Stimulated activated effector memory CD8-positive, alpha-beta T cell treated with anti-CD3 and anti-CD28 coated beads, Interleukin-12 subunit alpha, Interleukin-12 subunit beta, amount 100 ng/mL, for 72 hours (primary cell): ENCODE measurements around the gene SPATA2L.
A peak's percentile ranks its signal among the peaks of the same experiment; 100 is the strongest.

Experiments
- ATAC-seq: fragments of 150-1000 bp; cut with Tn5 transposase; 2 replicates; pipeline ENCODE4 v1.10.0; 2021
- DNase-seq, 2 donors: peaks; one replicate each; pipeline ENCODE4 v3.0.0; 2021 to 2022; ENCODE audit warnings: low spot score in 2 of 2
- H3K27ac Mint-ChIP-seq: one replicate; pipeline ENCODE4 v1.8.0; 2022; ENCODE audit warnings: mild to moderate bottlenecking, mixed read lengths
- H3K36me3 Mint-ChIP-seq: one replicate; pipeline ENCODE4 v1.8.0; 2022; ENCODE audit warnings: mild to moderate bottlenecking, mixed read lengths
- H3K4me1 Mint-ChIP-seq: one replicate; pipeline ENCODE4 v1.8.0; 2022; ENCODE audit warnings: mixed read lengths
- H3K4me3 Mint-ChIP-seq: one replicate; pipeline ENCODE4 v1.8.0; 2022; ENCODE audit warnings: mild to moderate bottlenecking, mixed read lengths
- H3K9me3 Mint-ChIP-seq: one replicate; pipeline ENCODE4 v1.8.0; 2022; ENCODE audit warnings: mixed read lengths

SPATA2L gene, protein sequence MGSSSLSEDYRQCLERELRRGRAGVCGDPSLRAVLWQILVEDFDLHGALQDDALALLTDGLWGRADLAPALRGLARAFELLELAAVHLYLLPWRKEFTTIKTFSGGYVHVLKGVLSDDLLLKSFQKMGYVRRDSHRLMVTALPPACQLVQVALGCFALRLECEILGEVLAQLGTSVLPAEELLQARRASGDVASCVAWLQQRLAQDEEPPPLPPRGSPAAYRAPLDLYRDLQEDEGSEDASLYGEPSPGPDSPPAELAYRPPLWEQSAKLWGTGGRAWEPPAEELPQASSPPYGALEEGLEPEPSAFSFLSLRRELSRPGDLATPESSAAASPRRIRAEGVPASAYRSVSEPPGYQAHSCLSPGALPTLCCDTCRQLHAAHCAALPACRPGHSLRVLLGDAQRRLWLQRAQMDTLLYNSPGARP

DNA sequence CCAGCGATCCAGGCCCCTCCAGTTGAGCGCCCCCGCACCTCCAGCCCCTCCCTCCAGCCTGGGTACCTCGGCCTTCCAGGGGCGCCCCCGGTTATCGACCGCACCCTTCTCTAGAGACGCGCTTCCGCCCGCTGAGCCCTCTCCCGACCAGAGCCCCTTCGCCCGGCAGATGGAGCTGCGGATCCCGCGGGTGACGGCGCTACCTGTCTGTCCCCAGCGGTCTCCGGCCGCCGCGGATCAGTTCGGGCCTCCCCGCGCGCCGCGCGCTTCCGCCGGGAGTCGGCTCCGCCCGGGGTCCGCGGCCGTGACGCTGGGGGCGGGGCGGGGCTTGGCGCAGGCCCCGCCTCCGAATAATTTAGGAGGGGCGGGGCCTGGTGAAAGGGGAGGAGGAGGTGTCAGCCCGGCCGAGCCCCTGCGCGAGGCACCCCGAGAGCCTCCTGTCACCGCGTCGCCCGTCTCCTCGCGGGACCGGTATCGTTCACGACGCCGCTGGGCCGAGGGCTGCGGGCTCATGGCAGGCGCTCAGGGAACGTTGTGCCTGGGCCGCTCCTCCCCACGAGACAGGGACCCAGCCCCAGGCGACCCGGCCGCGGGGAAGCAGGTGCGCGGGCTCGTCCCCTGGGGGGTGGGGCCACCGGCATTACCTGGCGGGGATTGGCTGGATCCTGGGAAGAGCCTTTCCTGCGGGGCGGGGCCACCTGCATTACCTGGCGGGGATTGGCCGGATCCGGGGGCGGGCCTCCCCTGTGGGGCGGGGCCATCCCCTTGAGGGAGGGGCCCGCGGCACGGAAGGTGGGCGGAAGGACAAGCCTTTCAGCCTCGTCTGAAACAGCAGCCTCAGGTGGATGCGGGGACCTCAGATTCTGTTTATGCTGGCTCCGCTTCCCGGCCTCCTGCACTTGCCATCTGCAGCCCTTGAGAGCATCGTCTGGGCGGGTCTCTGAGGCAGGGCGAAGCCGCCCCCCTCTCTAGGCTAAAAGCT lies at the start of gene SPATA2L:
Gene SPATA2L (minus strand): TSS at position 281 of the 982 bp plus-strand sequence. CDS start 473 bp downstream, outside the sequence.
- Mint-ChIP-seq H3K4me1 (peaks cover 22% of the 10 kb centered on the region), H3K36me3 (peaks cover 16% of the 10 kb centered on the region), H3K4me3 (peak within 1 kb of the TSS; percentile 64), H3K27ac (peak within 1 kb of the TSS; percentile 54), H3K9me3 (no peaks in the 10 kb centered on the region)
- DNase-seq (peak; percentile 94 to 99), ATAC-seq (peak; percentile 79)

DNA sequence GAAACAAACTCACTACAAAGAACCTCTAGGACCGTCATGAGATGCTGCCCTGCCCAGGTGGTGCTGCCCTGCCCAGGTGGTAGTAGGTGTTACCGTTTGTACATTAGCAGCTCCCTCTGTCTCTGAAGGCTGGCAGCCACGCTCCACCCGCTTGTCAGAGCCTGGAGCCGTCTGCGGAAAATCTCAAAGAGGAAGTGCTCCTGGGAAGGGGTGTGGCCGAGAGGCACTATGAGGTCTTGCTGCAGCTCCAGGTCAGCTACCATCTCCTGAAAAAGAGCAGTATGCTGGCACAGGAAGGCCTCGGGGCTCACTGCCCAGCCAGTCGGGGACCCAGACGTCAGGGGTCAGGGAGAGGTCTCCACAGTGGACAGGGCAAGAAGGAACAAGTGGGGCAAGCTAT lies 48.1 kb upstream of the SPATA2L start:
- H3K27ac Mint-ChIP-seq: no peak overlapping the region

DNA sequence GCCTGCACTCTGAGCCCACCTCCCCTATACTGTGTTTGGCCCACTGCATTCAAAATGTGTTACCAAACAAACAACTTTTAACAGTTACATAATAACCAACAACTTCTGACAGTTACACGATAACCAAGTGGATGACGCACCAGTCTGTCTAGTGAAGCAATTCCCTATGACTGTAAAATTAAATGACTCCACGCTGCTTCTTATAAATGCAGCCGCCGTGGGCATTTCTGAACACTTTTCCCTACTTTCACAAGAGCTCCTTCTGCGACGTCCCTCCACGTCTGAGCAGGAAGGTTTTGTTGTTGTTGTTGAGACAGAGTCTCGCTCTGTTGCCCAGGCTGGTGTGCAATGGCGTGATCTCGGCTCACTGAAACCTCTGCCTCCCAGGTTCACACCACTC lies 47.4 kb upstream of the SPATA2L start:
- ATAC-seq (no peak), DNase-seq (no peak)
- Mint-ChIP-seq H3K36me3 (peaks cover 89% of the 10 kb centered on the region), H3K9me3 (no peaks in the 10 kb centered on the region), H3K4me1 (peaks cover 8% of the 10 kb centered on the region), H3K4me3 (no peak overlapping the region), H3K27ac (no peak overlapping the region)

More for the DNA sequence above, 48.1 kb upstream of the SPATA2L start:
- Mint-ChIP-seq H3K9me3 (no peaks in the 10 kb centered on the region), H3K4me3 (no peak overlapping the region), H3K4me1 (peaks cover 15% of the 10 kb centered on the region), H3K36me3 (peaks cover 89% of the 10 kb centered on the region)
- ATAC-seq (no peak), DNase-seq (no peak)

DNA sequence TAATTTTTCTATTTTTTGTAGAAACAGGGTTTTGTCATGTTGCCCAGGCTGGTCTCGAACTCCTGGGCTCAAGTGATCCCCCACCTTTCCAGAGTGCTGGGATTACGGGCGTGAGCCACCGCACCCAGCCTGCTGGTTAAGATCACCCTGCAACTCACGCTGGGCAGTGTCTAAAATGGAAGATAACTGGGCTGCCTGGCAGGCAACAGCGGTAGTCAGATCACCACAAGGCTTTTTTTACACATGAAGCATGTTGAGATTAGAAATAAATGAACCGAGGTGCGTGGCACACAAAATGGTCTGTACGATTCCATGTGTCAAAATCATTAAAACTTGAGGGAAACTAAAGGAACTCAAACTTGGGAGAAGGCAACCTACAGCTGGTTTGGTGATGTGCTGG lies 46.6 kb upstream of the SPATA2L start:
- peaks cover 6% of the 10 kb centered on the region for H3K4me1 Mint-ChIP-seq
- H3K9me3 Mint-ChIP-seq: no peaks in the 10 kb centered on the region
- peaks cover 91% of the 10 kb centered on the region for H3K36me3 Mint-ChIP-seq
- DNase-seq: no peak
- no peak for ATAC-seq
- no peak overlapping the region for H3K4me3 Mint-ChIP-seq
- no peak overlapping the region for H3K27ac Mint-ChIP-seq

DNA sequence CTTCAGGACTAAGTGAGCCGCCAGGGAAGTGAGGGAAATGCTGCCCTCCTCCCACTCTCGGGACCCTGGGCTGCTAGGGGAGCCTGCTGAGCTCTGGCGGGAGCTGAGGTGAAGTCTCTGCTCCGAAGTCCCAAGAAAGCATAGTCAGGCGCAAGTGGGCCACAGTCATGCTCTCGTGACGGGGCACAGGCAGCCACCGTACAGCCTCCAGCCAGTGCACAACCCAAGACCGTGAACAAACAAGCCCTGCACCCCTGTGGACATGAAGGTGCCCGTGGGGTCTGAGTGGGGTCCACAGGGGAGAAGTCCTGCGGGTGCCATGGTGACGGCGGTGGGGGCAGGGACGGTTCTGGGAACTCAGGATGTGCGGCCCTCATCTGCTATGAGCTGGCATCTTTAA lies 44.5 kb upstream of the SPATA2L start:
- Mint-ChIP-seq H3K4me3 (no peak overlapping the region), H3K36me3 (peaks cover 93% of the 10 kb centered on the region), H3K27ac (no peak overlapping the region), H3K4me1 (peaks cover 8% of the 10 kb centered on the region), H3K9me3 (no peaks in the 10 kb centered on the region)
- ATAC-seq: no peak
- DNase-seq: no peak

DNA sequence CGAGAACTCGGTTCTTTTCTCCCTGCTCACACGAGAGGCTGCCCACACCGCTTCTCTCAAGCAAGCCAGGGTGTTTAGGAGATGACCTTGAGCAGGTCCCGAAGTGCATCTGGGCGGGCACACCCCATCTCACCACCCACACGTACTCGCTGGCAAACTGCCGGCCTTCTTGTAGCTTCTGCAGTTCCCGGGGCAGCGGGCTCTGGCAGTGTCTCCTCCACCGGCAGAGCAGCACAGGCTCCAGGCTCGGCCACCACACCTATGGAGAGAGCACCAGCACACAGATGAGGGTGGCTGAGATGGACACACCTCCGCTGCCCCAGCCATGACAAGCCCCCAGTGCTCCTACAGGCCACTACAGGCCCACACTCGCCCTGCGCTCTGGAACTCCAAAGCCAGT lies 43.3 kb upstream of the SPATA2L start:
- H3K27ac Mint-ChIP-seq: no peak overlapping the region
- DNase-seq (no peak), ATAC-seq (no peak)
- peaks cover 93% of the 10 kb centered on the region for H3K36me3 Mint-ChIP-seq
- H3K4me3 Mint-ChIP-seq: no peak overlapping the region
- no peaks in the 10 kb centered on the region for H3K9me3 Mint-ChIP-seq
- H3K4me1 Mint-ChIP-seq: peaks cover 8% of the 10 kb centered on the region

DNA sequence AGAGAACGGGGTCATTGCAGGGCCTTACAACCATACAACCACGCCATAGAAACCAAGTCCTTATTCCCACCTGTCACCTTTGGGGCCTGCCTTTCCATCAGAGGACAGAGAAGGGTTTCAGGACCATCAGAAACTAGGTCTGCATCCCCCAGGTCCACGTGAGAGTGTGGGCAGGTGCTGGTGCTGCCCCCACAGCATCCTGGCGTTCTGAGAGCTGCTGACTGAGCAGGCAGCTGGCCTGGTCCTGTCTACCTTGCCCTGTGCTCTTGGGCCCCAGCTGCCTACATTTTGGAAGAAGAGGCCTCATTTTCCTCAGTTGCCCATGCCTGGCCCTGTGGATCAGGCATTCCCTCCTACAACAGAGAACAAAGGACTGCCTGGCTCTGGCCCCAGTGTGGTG lies 41.4 kb upstream of the SPATA2L start:
- no peak for DNase-seq
- Mint-ChIP-seq H3K36me3 (peaks cover 93% of the 10 kb centered on the region), H3K4me1 (peaks cover 19% of the 10 kb centered on the region)

DNA sequence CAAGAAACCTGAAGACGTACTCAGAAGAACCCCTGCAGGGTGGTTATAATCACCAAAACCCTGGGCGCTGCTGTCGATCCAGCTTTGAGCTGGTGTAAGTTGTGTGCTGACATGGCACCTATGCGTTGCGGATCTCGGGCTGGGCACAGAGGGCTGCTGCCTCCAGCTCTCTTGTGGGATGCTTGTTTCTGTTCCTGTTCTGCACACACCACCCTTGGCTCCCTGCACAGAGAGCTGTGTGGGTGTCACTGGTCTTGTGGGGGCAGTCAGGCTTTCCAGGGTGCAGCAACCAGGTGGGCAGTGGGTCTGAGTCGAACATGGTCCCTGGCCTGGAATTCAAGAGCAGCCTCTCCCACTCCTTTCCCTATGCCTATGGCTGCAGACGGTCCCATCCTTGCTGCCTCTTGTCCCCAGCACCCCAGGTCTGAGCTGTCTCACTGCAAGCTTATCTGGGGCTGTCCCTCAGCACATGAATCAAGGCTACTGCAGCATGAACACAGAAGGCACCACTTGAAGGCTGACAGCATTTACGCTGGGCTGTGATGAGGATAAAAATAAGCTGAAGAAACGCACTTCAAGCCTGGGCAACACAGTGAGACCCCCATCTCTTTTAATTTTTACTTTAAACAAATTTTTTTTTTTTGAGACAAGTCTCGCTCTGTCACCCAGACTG lies 40.0 kb upstream of the SPATA2L start:
- no peak overlapping the region for H3K4me3 Mint-ChIP-seq

More for the DNA sequence above, 41.4 kb upstream of the SPATA2L start:
- ATAC-seq: peak; percentile 26
- Mint-ChIP-seq H3K4me3 (no peak overlapping the region), H3K9me3 (no peaks in the 10 kb centered on the region), H3K27ac (peak overlapping the region; percentile 77)

DNA sequence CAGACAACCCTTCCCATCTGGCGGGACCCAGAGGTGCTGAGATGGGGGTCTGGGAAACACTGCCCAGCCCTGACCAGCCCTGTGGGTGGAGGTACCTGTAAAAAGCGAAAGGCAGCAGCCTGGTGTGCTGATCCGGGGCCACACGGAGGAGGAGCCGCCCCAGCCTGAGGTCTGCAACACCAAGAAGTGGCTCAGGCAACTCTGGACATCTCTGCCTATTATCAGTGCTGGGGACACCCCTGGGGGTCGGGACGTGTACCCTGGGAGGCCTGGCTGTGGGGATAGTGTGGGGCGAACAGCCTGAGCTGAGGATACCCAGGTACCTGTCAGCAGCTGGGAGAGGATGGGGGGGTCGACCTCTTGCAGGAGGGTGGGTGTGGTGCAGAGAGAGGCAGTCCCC lies 37.9 kb upstream of the SPATA2L start:
- no peak for DNase-seq
- Mint-ChIP-seq H3K36me3 (peaks cover 100% of the 10 kb centered on the region), H3K4me1 (peaks cover 38% of the 10 kb centered on the region), H3K4me3 (no peak overlapping the region), H3K27ac (peak overlapping the region; percentile 32), H3K9me3 (no peaks in the 10 kb centered on the region)
- no peak for ATAC-seq

More for the DNA sequence above, 40.0 kb upstream of the SPATA2L start:
- ATAC-seq: no peak
- no peak for DNase-seq
- Mint-ChIP-seq H3K9me3 (no peaks in the 10 kb centered on the region), H3K36me3 (peaks cover 95% of the 10 kb centered on the region), H3K27ac (peak overlapping the region; percentile 34), H3K4me1 (peaks cover 33% of the 10 kb centered on the region)

DNA sequence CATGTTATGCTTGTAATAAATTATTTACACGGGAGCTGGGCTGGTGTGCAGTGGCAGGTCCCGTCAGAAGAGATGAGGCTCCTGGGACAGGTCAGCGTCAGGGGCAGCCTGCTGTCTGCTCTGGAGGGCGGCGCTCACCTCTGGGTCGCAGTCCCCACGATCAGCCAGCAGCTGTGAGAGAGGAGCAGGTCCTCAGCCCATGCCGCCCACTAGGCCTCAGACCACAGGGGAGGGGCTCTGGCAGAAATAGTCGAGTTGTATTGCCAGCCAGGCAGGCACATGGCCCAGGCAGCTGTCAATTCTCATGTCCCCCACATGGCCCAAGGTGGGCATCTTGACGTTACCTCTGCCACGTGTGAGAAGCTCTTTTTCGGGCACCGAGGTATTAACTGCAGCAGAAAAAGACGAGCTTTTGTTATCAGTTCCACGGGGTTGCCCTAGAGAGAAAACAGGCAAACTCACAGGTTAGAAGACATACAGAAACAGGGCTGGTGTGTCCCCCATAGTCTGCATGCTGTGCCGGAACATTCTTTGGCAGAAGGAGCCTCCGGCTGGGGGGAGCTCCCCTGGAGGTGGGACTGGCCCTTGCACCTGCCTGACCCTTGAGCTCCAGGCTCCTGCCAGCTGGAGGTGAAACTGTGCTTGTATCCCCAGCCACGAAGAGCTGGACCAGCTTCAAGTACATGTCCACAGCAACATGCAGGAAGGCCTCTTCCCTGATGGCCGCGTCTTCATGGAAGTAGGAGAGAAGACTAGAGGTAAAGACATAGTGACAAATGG lies 37.2 kb upstream of the SPATA2L start:
- peaks cover 40% of the 10 kb centered on the region for H3K4me1 Mint-ChIP-seq
- no peak for ATAC-seq
- no peaks in the 10 kb centered on the region for H3K9me3 Mint-ChIP-seq
- H3K4me3 Mint-ChIP-seq: no peak overlapping the region
- H3K36me3 Mint-ChIP-seq: peaks cover 100% of the 10 kb centered on the region
- no peak for DNase-seq
- H3K27ac Mint-ChIP-seq: peak overlapping the region; percentile 32

DNA sequence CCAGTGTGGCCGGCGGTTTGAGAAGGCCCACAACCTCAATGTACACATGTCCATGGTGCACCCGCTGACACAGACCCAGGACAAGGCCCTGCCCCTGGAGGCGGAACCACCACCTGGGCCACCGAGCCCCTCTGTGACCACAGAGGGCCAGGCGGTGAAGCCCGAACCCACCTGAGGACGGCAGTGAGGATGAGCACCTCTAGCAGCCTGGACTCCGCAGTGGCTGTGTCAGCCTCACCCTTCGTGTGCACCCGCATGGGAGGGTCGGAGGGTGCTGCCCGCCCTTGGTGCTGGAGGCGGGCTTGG lies 36.5 kb upstream of the SPATA2L start:
- H3K9me3 Mint-ChIP-seq: no peaks in the 10 kb centered on the region
- DNase-seq: no peak
- H3K27ac Mint-ChIP-seq: peak overlapping the region; percentile 84
- H3K4me3 Mint-ChIP-seq: no peak overlapping the region
- H3K4me1 Mint-ChIP-seq: peaks cover 44% of the 10 kb centered on the region
- peaks cover 100% of the 10 kb centered on the region for H3K36me3 Mint-ChIP-seq
- ATAC-seq: no peak

DNA sequence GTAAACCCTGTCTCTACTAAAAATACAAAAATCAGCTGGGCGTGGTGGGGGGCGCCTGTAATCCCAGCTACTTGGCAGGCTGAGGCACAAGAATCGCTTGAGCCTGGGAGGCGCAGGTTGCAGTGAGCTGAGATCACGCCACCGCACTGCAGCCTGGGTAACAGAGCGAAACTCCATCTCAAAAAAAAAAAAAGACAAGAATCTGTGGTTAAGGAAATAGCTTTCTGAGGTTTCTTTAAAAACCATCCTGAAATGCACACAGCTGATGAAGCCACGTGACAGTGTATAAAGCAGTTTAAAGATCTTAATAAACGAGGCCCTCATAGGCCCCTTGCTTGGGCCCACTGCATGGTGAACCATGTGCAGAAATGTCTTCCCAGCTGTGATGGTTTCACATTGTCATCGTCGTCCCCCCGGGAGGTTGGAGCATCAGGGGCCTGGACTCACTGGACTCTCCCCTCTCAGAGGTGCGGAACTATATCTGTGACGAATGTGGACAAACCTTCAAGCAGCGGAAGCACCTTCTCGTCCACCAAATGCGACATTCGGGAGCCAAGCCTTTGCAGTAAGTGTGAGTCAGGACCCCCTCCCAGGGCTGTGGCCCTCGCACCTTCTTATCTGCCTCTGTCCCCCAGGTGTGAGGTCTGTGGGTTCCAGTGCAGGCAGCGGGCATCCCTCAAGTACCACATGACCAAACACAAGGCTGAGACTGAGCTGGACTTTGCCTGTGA lies 36.0 kb upstream of the SPATA2L start:
- DNase-seq (no peak), ATAC-seq (peak; percentile 67)
- H3K9me3 Mint-ChIP-seq: no peaks in the 10 kb centered on the region
- H3K4me3 Mint-ChIP-seq: no peak overlapping the region
- H3K4me1 Mint-ChIP-seq: peaks cover 45% of the 10 kb centered on the region
- peaks cover 100% of the 10 kb centered on the region for H3K36me3 Mint-ChIP-seq
- H3K27ac Mint-ChIP-seq: peak overlapping the region; percentile 84

DNA sequence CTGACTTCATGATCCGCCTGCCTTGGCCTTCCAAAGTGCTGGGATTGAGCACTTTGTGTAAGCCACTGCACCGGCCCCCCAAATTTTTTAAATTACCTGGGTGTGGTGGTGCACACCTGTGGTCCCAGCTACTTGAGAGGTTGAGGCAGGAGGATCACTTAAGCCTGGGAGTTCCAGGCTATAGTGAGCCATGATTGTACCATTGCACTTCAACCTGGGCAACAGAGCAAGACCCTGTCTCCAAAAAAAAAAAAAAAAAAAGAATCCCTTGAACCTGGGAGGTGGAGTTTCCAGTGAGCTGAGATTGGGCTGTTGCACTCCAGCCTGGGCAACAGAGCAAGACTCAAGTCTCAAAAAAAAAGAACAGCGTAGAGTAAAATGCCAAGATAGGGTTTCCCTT lies 35.0 kb upstream of the SPATA2L start:
- ATAC-seq (no peak), DNase-seq (no peak)
- H3K4me3 Mint-ChIP-seq: no peak overlapping the region
- peak overlapping the region; percentile 84 for H3K27ac Mint-ChIP-seq
- no peaks in the 10 kb centered on the region for H3K9me3 Mint-ChIP-seq
- peaks cover 53% of the 10 kb centered on the region for H3K4me1 Mint-ChIP-seq
- H3K36me3 Mint-ChIP-seq: peaks cover 100% of the 10 kb centered on the region

DNA sequence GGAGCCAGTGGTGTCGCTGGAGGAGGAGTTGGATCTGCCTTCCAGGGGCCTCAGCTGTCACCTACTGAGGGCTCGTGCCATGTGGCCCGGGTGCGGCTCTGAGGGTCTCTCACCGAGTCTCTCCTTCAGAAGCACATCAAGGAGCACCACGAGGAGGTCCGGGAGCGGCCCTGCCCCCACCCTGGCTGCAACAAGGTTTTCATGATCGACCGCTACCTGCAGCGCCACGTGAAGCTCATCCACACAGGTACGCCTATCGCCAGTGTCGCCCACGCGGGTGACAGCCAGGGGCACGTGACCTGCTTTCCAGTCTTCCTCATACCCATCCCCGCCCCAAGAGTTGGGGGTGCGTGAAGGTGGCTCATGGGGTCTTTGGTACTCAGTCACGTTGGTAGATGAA lies 32.3 kb upstream of the SPATA2L start:
- Mint-ChIP-seq H3K9me3 (no peaks in the 10 kb centered on the region), H3K4me3 (no peak overlapping the region), H3K4me1 (peaks cover 60% of the 10 kb centered on the region), H3K36me3 (peaks cover 100% of the 10 kb centered on the region), H3K27ac (no peak overlapping the region)
- DNase-seq (no peak), ATAC-seq (no peak)
